CD4-positive, alpha-beta T cell treated with Interleukin-12 subunit alpha and Interleukin-12 subunit beta, for 1 hour (primary cell): ENCODE measurements around the gene PLSCR4.

Experiments used
- DNase-seq: peaks from one replicate; pipeline ENCODE4 v3.0.0-alpha.2; 2020

Gene PLSCR4

DNA sequence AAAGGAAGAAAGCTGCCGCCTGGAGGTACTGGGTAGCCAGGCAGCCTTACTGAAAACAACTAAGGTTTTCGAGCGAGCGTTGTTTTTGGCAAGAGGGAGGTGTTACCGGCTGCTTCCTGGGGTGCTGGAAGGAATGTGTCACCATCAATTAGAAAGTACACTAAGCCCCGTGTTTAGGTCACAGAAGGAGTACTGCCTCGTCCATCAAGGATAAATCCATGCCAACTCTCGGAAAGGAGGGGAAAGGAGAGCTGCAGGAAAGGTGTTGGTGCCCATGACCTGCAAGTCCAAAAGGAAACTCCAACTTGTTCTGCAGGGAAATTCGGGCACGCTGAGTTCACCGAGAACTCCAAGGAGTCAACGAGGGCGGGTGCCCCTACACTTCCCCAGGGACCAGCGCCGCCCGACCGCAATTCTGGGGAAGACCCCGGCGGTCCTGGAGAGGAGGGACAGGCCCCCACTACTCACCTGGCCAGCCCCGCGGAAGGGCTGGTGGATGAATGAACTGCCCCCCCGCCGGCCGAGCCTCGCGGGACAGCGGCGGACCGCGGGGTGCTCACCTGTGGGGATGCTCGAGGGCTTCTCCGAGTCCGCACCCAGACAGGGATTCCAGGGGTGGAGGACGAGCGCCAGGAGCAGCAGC lies 90.5 kb downstream of the PLSCR4 start:
- no peak for DNase-seq

DNA sequence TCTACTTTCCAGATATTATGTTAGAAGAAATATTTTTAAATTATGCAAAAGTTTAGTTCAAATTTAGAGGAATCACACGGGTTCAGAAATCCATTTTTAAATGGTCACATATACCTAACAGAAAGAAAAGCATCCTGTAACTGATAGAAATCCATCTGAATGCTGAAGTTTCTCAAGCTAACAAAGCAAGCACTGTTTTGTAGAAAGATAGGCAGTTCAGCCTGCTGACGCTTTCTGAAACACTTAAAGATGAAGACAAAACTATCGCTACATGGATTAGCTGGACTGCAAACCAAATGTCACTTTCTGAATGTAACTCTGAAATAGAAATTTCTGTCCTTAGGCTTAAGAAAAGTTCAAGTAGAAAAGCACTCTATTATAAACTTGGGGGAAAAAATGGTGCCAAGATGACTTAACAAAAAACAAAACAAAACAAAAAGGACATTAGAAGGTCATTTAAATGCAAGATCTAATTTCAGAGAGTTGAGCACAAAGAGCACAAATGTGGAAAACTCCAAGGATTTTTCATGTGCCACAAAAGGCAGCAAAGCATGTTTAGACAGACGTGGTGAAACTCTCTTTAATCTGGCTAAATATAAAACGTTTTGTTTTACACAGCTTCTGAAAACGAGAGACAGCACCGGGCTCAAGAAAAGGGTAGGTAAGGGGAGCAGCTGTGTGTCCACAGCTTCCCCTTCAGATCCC lies 91.1 kb downstream of the PLSCR4 start:
- DNase-seq = no peak

DNA sequence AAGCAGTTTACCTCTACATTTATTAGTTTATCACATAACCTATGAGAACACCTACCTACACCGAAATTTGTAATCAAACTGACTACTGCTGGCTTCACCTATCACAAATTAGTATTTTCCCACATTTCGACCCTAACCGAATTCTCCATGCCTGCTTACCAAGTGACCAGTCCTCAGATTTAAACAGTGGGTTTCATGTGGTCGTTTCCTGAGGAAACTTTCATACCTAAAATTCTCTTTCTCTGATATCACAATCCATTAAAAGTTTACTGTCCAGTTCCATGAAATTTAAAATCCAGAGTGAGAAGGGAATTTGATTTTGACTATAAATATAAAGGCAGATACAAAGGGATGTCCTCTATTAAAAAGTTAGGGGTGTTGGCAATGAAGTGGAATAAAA lies 91.9 kb downstream of the PLSCR4 start:
- no peak for DNase-seq

DNA sequence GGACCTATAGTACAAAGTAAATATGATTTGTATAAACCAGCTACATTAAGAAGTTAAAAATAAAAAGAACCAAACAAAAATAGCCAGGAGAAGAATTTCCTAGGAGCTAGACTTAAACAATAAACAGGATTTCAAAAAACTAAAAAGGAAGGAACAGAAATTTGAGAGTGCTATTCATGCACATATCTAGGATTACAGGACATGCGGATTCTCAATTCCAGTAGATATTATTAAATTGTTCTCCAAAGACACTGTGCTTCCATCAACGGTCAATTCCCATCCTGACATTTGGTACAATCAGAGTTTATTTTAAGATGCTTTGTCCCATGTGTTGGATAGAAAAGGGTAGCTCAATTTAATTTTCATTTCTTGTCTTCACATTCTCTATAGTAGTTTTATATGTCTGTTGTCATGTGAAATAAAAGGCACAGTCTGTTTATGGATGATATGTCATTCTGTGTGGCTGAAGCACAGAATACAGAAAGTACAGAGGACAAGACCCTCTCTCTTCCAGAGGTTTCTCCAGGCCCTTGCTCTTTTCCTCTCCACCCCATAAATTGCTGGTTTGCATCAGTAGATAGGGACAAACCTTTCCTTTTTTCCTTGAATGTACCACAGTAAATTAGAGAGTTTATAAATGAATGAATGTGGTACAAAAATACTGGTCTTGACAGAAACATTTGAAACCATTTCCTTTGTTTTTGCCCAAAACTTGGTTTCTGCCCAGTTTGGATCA lies 93.4 kb downstream of the PLSCR4 start:
- no peak for DNase-seq

DNA sequence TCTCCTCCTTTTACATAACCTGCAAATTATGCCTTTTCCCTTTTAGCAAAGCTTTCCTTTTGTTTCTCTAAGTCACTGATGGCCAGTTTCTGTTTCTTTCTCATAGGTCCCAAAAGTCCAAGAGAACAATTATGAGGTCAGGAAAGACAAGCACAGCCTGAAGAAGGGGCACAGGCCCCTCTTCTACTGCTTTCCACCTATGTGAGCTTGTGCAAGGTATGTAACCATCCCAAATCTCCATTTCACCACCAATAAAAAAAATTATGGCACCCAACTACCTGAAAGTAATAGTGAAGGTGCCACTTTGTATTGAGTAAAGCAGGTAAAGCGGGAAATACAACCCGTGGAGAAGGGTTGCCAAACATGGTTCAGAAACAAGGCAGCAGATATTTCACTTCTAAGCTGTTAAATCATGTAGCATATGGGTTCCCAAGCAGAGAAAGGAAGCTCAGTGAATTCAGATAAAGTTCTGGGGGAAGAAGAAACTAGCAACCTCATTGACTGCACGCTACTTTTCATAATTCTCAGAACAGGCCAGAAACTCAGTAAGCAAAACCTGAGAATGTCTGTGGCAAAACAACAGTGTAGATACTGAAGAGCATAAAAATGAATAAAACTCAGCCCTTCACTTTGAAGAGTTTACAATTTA lies 94.1 kb downstream of the PLSCR4 start:
- no peak for DNase-seq

DNA sequence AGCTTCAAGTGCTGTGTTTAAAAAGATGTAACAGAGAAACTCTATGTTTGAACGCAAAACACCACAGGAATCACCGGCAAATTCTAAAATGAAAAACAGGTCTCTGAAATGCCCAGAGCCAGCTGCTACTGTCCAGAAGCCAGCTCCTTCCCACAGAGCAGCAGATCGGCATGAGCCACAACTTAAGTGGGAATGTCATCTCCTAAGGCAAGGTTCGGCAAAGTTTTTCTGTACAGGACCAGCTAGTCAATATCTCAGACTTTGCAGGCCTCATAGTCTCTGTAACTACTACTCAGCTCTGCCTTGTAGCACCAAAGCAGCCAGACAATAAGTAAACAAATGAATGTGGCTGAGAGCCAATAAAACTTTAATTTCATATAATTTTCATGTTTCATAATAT lies 94.8 kb downstream of the PLSCR4 start:
- DNase-seq = no peak

DNA sequence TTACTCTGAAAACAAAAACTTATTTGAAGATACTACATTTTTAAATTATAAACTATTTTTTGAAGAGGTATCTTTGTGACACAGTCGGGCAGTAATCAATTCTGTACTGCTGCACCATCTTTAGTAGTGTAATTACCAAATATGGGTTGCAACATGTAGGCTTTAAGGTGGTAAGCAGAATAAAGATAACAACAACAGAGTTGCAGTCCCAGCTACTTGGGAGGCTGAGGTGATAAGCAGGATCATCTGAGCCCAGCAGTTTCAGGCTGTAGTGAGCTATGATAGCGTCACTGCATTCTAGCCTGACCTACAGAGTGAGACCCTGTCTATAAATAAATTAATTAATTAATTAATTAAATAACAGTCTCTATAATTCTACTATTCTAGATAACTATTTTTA lies 95.9 kb downstream of the PLSCR4 start:
- DNase-seq = no peak

DNA sequence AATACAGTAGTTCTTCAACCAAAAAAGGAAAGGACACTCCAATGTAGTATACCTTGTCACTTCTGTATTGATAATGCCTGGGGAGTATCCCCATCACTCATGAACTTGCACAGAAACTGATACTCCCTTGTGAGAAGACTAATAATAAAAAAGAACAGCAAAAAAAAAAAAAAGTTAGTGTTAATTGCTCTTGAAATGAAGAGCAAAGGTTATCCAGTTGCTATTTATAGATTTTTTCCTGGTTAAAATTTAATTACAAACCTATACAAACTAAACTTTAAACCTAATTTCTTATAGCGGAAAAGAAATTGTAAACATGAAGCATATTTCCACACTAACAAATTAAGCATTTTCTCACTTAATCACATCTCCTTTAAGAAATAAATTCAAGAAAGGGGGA lies 96.6 kb downstream of the PLSCR4 start:
- DNase-seq = no peak

DNA sequence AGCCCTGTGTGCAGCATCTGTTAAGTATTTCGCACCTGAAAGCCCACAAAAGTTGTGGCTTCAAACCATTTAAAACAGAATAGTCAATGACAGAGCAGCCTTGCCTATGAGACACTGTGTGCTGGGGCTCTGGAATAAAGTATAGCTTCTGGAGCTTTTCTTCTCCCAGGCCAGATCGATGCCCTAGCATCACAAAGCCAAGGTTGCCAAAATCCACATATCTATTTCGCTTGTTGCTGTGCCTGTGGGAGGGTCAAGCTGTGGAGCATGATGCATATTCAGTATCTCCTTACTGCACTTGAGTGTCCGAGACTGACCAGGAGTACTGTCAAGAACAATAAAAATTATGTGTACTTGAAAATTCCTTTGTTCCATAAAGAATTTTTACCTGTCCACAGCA lies 97.5 kb downstream of the PLSCR4 start:
- DNase-seq = no peak

DNA sequence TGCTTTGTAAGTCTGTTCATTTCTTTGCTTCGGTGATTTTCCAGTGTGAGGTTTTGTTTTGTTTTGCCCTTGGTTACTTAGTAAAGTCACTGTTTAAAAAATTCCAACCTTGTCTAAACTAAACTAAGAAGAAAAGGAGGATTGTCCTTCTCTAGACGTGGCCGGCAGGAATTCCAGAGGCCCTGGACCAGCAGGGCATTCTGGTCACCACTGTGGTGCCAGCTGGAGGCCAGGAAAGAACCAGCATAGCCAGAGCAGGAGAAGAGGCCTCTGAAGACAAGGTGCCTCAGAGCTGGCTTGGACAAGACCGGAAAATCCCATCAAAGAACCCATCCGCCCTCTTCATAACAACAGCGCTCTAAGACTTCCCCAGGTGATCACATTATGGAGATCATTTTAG lies 98.1 kb downstream of the PLSCR4 start:
- no peak for DNase-seq

DNA sequence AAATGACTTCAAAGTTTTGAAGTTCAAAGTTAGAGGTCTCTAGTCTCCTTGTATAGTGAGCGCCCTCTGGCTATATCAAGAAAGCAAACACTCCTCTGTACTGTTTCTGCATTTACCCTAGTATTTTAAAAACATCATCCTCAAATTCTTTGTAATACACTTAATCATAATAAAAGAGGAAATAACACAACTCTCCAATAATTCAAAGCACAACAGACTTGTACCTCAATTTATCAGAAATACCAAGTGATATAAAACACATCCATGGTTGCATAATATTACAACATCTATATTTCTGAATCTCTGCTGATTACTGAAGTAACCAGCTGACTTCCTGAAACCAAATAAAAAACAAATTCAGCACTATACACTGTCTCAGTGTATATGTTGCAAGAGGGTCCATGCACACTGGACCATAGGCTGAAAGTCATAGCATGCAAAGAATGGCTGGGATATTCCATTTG lies 102.4 kb downstream of the PLSCR4 start:
- no peak for DNase-seq

DNA sequence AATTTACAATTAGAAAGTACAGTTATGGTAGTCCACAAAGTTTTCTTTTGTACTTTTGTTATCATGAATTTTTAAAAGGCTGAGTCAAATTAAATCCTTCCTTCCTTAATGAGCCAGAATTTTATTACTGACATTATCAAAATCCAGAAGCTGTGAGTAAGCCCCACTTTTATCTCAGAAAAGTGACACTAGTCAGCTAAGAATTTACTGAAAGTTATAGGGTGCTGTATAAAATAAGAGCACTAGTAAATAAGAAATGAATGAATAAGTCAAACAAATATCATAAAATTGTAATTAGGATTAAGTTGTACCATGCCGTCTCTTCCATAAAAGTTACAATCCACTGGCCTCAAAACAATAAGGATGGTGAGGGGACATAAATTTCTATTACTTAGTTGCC lies 105.3 kb downstream of the PLSCR4 start:
- DNase-seq = no peak

DNA sequence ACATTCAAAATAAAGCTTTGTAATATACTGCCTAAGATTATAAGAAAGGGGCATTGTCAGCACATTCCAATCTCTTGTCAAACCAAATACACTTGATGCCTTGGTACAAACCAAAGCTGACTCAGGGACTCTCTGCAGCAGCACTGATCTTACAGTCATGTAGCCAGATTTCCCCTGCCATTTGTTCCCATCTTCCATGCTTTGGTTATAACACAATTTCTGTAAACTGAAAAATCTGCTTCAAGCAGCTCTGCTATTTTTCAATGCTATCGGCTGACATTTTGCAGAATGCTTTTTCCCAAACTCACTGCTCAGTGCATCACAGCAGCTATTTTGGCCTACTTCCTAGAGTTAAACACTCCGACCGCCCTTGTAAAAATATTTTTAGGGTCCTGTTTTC lies 108.1 kb downstream of the PLSCR4 start:
- no peak for DNase-seq
